ENCODE data around the gene BRPF1.
"Not testable (repeated sequence)": the region's sequence is repeated elsewhere in the genome, so short reads cannot be mapped to it uniquely, and the experiment has no call there.

Gene BRPF1

GRCh38 chr3:9770276-9770812 lies 38.8 kb downstream of the BRPF1 start:
- DNase-seq: no peak

GRCh38 chr3:9771007-9771406 lies 39.5 kb downstream of the BRPF1 start:
- not testable (repeated sequence) for DNase-seq

- no peak for DNase-seq
Observed at GRCh38 chr3:9776896-9777693, 45.6 kb downstream of the BRPF1 start.

- no peak for DNase-seq
Observed at GRCh38 chr3:9777694-9778021, 46.1 kb downstream of the BRPF1 start.

GRCh38 chr3:9778143-9779074 lies 46.9 kb downstream of the BRPF1 start:
- DNase-seq: peak; percentile 38

- DNase-seq: no peak
Observed at GRCh38 chr3:9779075-9779593, 47.6 kb downstream of the BRPF1 start.

- peak; percentile 29 for DNase-seq
Observed at GRCh38 chr3:9779721-9780457, 48.4 kb downstream of the BRPF1 start.

- DNase-seq: no peak
Observed at GRCh38 chr3:9780458-9780812, 48.9 kb downstream of the BRPF1 start.

GRCh38 chr3:9780910-9781309 lies 49.4 kb downstream of the BRPF1 start:
- DNase-seq: no peak

- DNase-seq: no peak
Observed at GRCh38 chr3:9781551-9781950, 50.0 kb downstream of the BRPF1 start.

- no peak for DNase-seq
Observed at GRCh38 chr3:9781978-9782603, 50.6 kb downstream of the BRPF1 start.

- no peak for DNase-seq
Observed at GRCh38 chr3:9782770-9783169, 51.2 kb downstream of the BRPF1 start.

GRCh38 chr3:9783954-9784353 lies 52.4 kb downstream of the BRPF1 start:
- DNase-seq: no peak

- no peak for DNase-seq
Observed at GRCh38 chr3:9784965-9785364, 53.4 kb downstream of the BRPF1 start.

GRCh38 chr3:9785602-9786001 lies 54.1 kb downstream of the BRPF1 start:
- DNase-seq: no peak

GRCh38 chr3:9786209-9786739 lies 54.7 kb downstream of the BRPF1 start:
- DNase-seq: no peak

GRCh38 chr3:9786825-9787669 lies 55.5 kb downstream of the BRPF1 start:
- no peak for DNase-seq

- no peak for DNase-seq
Observed at GRCh38 chr3:9787714-9788113, 56.2 kb downstream of the BRPF1 start.

GRCh38 chr3:9791127-9791526 lies 59.6 kb downstream of the BRPF1 start:
- no peak for DNase-seq

GRCh38 chr3:9791790-9792404 lies 60.4 kb downstream of the BRPF1 start:
- no peak for DNase-seq

All from activated CD8-positive, alpha-beta memory T cell treated with anti-CD3 and anti-CD28 coated beads, Interleukin-2, amount 50 U/mL, for 4 hours (primary cell).